ENCODE results near the gene FAHD1.
A peak's percentile ranks its signal among the peaks of the same experiment; 100 is the strongest.

Gene FAHD1

GRCh38 chr16:1830213-1830612 lies 3.2 kb downstream of the FAHD1 start:
- in situ Hi-C loops (cut with MboI; ENCODE audit: low pct_unique_long_range_greater_than_20kb, low sequenced_read_pairs) = no loop called here
- DNase-seq = no peak

DNA sequence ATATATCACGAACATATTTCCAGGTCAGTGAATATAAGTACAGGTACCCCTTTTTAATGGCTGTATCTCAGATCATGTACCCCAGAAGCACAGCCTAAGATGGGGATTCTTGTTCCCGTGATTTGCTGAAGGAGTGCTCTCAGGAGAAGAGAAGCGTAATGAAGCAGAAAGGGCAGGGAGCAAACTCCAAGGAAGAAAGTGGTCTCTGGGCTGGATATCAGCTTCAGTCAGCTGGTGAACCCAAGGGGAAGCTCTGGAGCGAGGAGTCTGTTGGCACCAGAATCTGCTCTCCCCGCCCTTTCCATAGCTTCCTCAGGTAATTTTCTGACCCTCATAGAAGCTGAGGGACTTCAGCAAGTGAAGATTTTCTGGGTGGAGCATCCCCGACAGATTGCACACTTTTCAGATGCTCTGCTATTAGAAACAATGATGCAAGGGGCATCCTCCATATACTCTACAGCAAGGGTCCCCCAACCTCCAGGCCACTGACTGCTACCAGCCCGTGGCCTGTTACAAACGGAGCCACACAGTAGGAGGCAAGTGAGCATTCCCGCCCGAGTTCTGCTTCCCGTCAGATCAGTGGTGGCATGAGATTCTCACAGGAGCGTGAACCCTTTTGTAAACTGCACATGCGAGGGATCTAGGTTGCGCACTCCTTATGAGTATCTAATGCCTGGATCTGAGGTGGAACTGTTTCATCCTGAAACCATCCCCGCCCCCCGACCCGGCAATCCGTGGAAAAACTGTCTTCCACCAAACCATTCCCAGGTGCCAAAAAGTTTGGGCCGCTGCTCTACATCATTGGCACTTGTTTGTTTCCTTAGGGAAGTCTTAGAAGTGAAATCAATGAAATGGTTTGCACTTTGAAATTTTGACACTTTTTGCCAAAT lies 4.4 kb downstream of the FAHD1 start:
- no peak for DNase-seq
- in situ Hi-C loops (cut with MboI; ENCODE audit: low pct_unique_long_range_greater_than_20kb, low sequenced_read_pairs) = no loop called here

GRCh38 chr16:1832838-1833454 lies 5.9 kb downstream of the FAHD1 start:
- no peak for DNase-seq
- in situ Hi-C loops (cut with MboI; ENCODE audit: low pct_unique_long_range_greater_than_20kb, low sequenced_read_pairs) = no loop called here

DNA sequence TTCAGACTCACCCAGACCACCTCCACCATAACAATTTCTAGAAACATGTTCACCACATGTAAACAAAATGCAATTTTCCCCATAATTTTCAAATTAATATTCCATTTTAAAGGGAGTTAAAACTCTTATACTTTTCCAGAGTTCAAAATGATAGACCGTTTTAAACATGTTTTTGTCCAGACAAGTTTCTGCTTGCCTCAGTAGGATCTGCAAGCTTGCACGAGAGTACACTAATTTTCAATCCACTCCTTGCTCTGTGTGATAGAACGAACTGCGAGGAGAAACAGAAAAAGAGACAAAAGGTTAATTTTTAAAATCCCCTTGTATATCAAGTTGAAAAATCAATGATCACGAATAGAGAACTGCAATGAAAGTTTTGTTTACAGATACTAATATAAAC lies 7.1 kb downstream of the FAHD1 start:
- in situ Hi-C loops (cut with MboI; ENCODE audit: low pct_unique_long_range_greater_than_20kb, low sequenced_read_pairs) = no loop called here
- no peak for DNase-seq

DNA sequence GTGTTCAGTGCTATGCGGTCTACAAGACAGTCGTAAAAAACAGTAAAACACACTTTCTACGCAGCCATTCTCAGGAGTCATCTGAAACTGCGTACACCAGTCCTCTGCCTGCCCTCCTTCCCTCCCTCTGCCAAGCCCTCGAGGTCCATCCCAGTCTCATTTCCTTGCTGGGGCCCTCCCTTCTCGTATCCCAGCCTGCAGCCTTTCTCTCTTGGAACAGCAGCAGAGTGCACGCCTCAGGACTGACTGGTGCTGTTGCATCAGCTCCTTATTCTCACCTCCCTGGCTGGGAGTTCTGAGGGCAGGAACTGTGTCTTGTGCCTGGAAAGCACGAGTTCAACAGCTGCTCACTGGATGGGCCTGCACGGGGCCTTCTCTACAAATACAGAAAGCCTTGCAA lies 12.5 kb downstream of the FAHD1 start:
- in situ Hi-C loops (cut with MboI; ENCODE audit: low pct_unique_long_range_greater_than_20kb, low sequenced_read_pairs) = no loop called here
- DNase-seq = peak; percentile 13

GRCh38 chr16:1845985-1846384 lies 19.0 kb downstream of the FAHD1 start:
- no peak for DNase-seq
- in situ Hi-C loops (cut with MboI; ENCODE audit: low pct_unique_long_range_greater_than_20kb, low sequenced_read_pairs) = no loop called here

DNA sequence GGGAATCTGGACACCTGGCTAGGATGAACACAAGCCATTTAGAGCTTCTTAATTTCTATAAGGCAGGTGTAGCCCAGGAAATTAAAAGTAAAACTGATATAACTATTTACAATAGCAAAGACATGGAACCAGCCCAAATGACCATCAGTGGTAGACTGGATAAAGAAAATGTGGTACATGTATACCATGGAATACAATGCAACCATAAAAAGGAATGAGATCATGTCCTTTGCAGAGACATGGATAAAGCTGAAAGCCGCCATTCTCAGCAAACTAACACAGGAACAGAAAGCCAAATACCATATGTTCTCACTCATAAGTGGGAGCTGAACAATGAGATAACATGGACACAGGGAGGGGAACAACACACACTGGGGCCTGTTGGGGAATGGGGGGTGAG lies 19.4 kb downstream of the FAHD1 start:
- in situ Hi-C loops (cut with MboI; ENCODE audit: low pct_unique_long_range_greater_than_20kb, low sequenced_read_pairs) = no loop called here
- no peak for DNase-seq

GRCh38 chr16:1850981-1851380 lies 24.0 kb downstream of the FAHD1 start:
- in situ Hi-C loops (cut with MboI; ENCODE audit: low pct_unique_long_range_greater_than_20kb, low sequenced_read_pairs) = no loop called here
- no peak for DNase-seq

DNA sequence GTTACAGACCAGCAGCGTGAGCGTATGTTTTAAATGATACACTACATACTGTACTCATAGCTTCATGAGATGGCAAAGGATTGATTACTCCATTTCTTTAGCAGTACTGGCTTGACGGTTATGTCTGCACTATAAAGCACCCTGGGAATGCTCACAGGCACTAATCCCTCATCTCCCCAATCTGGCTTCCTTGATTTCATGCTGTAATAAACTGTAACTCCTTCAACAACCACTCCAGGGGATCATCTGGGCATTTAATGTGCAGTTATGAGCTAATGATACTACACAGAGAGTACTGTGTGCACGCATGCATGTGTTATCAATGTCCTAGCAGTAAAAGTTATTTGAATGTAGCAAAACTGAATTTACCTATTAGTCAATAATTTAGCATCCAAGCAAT lies 24.8 kb downstream of the FAHD1 start:
- DNase-seq = no peak
- in situ Hi-C loops (cut with MboI; ENCODE audit: low pct_unique_long_range_greater_than_20kb, low sequenced_read_pairs) = no loop called here

DNA sequence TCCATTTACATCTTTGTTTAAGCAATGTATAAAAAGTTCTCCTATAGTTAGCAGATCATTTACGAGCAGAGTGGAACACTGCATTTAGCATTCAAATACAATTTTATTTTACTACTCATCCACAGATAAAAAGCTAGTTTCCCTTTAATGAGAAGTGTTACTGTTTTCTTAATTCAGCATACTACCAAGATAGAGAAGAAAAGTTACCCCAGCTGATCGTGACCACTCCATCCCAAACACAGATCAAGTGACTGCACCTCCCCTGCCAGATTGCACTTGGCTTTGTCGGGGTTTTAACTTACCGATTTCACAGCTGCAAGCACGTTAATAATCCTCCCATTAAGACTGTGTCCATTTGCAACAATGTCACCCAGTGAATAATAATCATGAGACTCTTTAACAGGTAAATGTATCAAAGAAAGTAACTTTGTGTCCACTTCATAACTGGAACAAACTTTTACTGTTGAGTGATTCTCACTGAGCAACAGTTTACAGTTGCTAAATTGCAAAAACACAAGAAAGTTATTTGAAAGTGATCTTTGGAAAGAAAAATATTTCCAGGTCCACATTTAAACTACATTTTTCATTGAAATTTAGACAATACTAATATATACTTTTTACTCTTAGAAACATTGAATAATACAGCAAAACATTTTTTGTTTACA lies 30.6 kb downstream of the FAHD1 start:
- no peak for DNase-seq
- in situ Hi-C loops (cut with MboI; ENCODE audit: low pct_unique_long_range_greater_than_20kb, low sequenced_read_pairs) = no loop called here

GRCh38 chr16:1858189-1858865 lies 31.3 kb downstream of the FAHD1 start:
- in situ Hi-C loops (cut with MboI; ENCODE audit: low pct_unique_long_range_greater_than_20kb, low sequenced_read_pairs) = no loop called here
- DNase-seq = no peak

GRCh38 chr16:1859650-1860049 lies 32.6 kb downstream of the FAHD1 start:
- no peak for DNase-seq
- in situ Hi-C loops (cut with MboI; ENCODE audit: low pct_unique_long_range_greater_than_20kb, low sequenced_read_pairs) = no loop called here

GRCh38 chr16:1861730-1862129 lies 34.7 kb downstream of the FAHD1 start:
- no peak for DNase-seq
- in situ Hi-C loops (cut with MboI; ENCODE audit: low pct_unique_long_range_greater_than_20kb, low sequenced_read_pairs) = no loop called here

GRCh38 chr16:1862394-1862793 lies 35.4 kb downstream of the FAHD1 start:
- no peak for DNase-seq
- in situ Hi-C loops (cut with MboI; ENCODE audit: low pct_unique_long_range_greater_than_20kb, low sequenced_read_pairs) = no loop called here

- in situ Hi-C loops (cut with MboI; ENCODE audit: low pct_unique_long_range_greater_than_20kb, low sequenced_read_pairs) = no loop called here
- DNase-seq = peak; percentile 41
Observed at GRCh38 chr16:1863681-1864460, 36.9 kb downstream of the FAHD1 start.

DNA sequence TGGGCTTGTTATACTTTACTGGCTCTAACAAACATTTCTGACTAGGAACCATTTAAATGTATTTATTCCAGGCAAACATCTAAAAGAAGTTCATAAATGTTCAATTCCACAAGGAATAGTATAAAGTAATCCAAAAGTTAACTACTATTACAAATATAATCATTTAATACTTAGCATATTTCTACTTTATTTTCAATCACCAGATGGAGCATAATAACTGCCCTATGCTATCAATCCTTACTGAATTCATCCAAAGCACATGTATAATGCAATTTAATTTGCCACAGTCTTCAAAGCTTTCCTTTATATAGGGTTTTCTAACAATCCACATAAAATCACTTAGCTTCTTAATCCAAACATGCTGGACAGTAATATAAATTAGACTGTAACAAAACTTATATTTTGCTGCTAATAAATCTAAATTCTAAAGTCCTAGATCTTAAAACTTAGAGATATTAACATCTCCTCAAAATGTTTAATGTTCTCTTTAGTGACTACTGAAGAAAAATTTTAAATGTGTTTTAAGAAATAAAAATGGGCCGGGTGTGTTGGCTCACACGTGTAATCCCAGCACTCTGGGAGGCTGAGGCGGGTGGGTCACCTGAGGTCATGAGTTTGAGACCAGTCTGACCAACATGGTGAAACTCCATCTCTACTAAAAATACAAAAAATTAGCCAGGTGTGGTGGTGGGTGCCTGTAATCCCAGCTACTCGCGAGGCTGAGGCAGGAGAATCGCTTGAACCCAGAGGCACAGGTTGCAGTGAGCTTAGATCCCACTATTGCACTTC lies 39.1 kb downstream of the FAHD1 start:
- DNase-seq = no peak
- in situ Hi-C loops (cut with MboI; ENCODE audit: low pct_unique_long_range_greater_than_20kb, low sequenced_read_pairs) = no loop called here

- in situ Hi-C loops (cut with MboI; ENCODE audit: low pct_unique_long_range_greater_than_20kb, low sequenced_read_pairs) = no loop called here
- no peak for DNase-seq
Observed at GRCh38 chr16:1870365-1871082, 43.5 kb downstream of the FAHD1 start.
